Natural killer cell (primary cell): ENCODE measurements around the gene SKIL. TPM values are rescaled to one million over a fixed set of nuclear protein-coding genes. Genes with fewer than 3 reads are reported as not detected.

Experiments used
- ATAC-seq, 3 donors: fragments of 150-1000 bp in 2 of 3; fragments of 200-7000 bp in 1 of 3; cut with Tn5 transposase; 1 replicate in 1 of 3; 2 replicates in 2 of 3; pipeline ENCODE4 v1.10.0; 2021; ENCODE audit warnings: mild to moderate bottlenecking in 2 of 3, moderate library complexity in 2 of 3
- DNase-seq, 2 donors: peaks; one replicate each; pipeline versions ENCODE4 v3.0.0 to v3.0.0-alpha.2; 2013 to 2021; ENCODE audit warnings: mixed read lengths in 1 of 2
- H3K27ac ChIP-seq: one replicate; pipeline ENCODE4 v1.5.1; 2013; ENCODE audit warnings: mild to moderate bottlenecking, low read length
- H3K27me3 ChIP-seq: one replicate; pipeline ENCODE4 v1.6.1; 2013; ENCODE audit warnings: low read length; ENCODE audit not compliant: control insufficient read depth, insufficient read depth
- H3K36me3 ChIP-seq: one replicate; pipeline ENCODE4 v1.6.1; 2013; ENCODE audit warnings: low read length; ENCODE audit not compliant: control insufficient read depth, insufficient read depth
- H3K4me1 ChIP-seq: one replicate; pipeline ENCODE4 v1.6.1; 2013; ENCODE audit warnings: low read length; ENCODE audit not compliant: control insufficient read depth, insufficient read depth
- H3K4me3 ChIP-seq: one replicate; pipeline ENCODE4 v1.5.1; 2013; ENCODE audit warnings: low read length
- H3K9me3 ChIP-seq: one replicate; pipeline ENCODE4 v1.6.1; 2013; ENCODE audit warnings: low read length; ENCODE audit not compliant: control insufficient read depth, insufficient read depth
- H3K27ac Mint-ChIP-seq, 2 donors: one replicate each; pipeline ENCODE4 v1.8.0; 2022; ENCODE audit warnings: mild to moderate bottlenecking in 2 of 2, mixed read lengths in 2 of 2, moderate library complexity in 1 of 2
- H3K27me3 Mint-ChIP-seq, 2 donors: one replicate each; pipeline ENCODE4 v1.8.0; 2022; ENCODE audit warnings: low read depth in 2 of 2, mixed read lengths in 2 of 2
- H3K36me3 Mint-ChIP-seq: one replicate; pipeline ENCODE4 v1.8.0; 2022; ENCODE audit warnings: mixed read lengths
- H3K4me1 Mint-ChIP-seq, 2 donors: one replicate each; pipeline ENCODE4 v1.8.0; 2022; ENCODE audit warnings: mixed read lengths in 2 of 2
- H3K4me3 Mint-ChIP-seq: one replicate; pipeline ENCODE4 v1.8.0; 2022; ENCODE audit warnings: mild to moderate bottlenecking, moderate library complexity, mixed read lengths
- H3K9me3 Mint-ChIP-seq, 2 donors: one replicate each; pipeline ENCODE4 v1.8.0; 2022; ENCODE audit warnings: mixed read lengths in 2 of 2
- CTCF ChIP-seq: fragments of 200-600 bp; IDR thresholded peaks from one replicate; pipeline ENCODE4 v1.8.0; 2022; ENCODE audit warnings: antibody characterized with exemption
- WGBS: methylation state at CpG from one replicate; pipeline ENCODE4 v1.1.7; 2013; ENCODE audit warnings: missing lambda C conversion rate; ENCODE audit not compliant: insufficient coverage; 5-methylcytosine and 5-hydroxymethylcytosine counted together
- intact Hi-C: fragments of 100-400 bp; cut with micrococcal nuclease; formaldehyde crosslinking; loops from one replicate; pipeline ENCODE4 v1.14.2; 2022
- total RNA-seq, 4 donors: library from RNA; stranded (reverse); fragments of 120-200 nt in 1 of 4; gene quantifications; one replicate each; pipeline versions ENCODE4 v1.2.3 to v1.2.4, GENCODE V29; 2013 to 2022

The SKIL gene
- total RNA-seq, 3 donors from 2014 or later (not counting 1 experiment from before 2014, with no cell fraction given): 85.5 to 156 (median 96.3) TPM

DNA sequence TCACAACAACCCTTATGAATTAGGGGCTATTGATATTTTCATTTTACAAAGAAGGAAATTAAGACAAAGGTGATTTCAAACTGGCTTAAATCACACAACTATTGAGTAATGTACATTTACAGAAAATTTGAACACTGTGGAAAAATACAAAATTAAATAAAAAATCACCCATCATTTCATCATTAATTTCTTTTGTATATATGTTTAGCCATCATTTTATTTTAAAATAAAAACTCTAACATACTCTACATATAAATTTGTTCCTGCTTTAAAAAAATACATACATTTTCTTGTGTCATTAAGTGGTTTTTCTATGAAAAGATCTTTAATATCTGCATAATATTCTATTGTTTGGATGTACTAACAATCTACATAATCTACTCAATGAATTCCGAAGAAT is 81.3 kb downstream of the SKIL start:
- Mint-ChIP-seq H3K27me3 (peaks cover 7 to 22% of the 10 kb centered on the region in 2 donors), H3K27ac (no peak overlapping the region), H3K36me3 (no peaks in the 10 kb centered on the region), H3K4me3 (no peak overlapping the region), H3K9me3 (no peaks in the 10 kb centered on the region), H3K4me1 (no peaks in the 10 kb centered on the region)
- H3K4me3 ChIP-seq: no peak overlapping the region
- H3K4me1 ChIP-seq: no peaks in the 10 kb centered on the region
- DNase-seq: no peak
- H3K36me3 ChIP-seq: no peaks in the 10 kb centered on the region
- H3K9me3 ChIP-seq: no peaks in the 10 kb centered on the region
- no peak for ATAC-seq
- no peak for TF ChIP-seq CTCF
- H3K27ac ChIP-seq: no peak overlapping the region
- no CpG with 5 or more reads among the region's 1 CpG for WGBS
- H3K27me3 ChIP-seq: no peaks in the 10 kb centered on the region
- intact Hi-C loops: no loop called here

GRCh38 chr3:170440344-170440743 is 82.8 kb downstream of the SKIL start:
- H3K36me3 Mint-ChIP-seq: no peaks in the 10 kb centered on the region
- no peak for ATAC-seq
- intact Hi-C loops: no loop called here

GRCh38 chr3:170441412-170441811 is 83.9 kb downstream of the SKIL start:
- H3K36me3 ChIP-seq: no peaks in the 10 kb centered on the region
- 65% methylated on average over 3 of the region's 4 CpGs for WGBS
- DNase-seq: no peak
- no peaks in the 10 kb centered on the region for H3K27me3 ChIP-seq
- Mint-ChIP-seq H3K9me3 (no peaks in the 10 kb centered on the region), H3K27me3 (peaks cover 7 to 22% of the 10 kb centered on the region in 2 donors), H3K4me1 (no peaks in the 10 kb centered on the region), H3K27ac (no peak overlapping the region), H3K36me3 (no peaks in the 10 kb centered on the region), H3K4me3 (no peak overlapping the region)
- H3K9me3 ChIP-seq: no peaks in the 10 kb centered on the region
- no peak overlapping the region for H3K27ac ChIP-seq
- ATAC-seq: no peak
- TF ChIP-seq CTCF: no peak
- H3K4me1 ChIP-seq: no peaks in the 10 kb centered on the region
- H3K4me3 ChIP-seq: no peak overlapping the region
- intact Hi-C loops: no loop called here

More at GRCh38 chr3:170440344-170440743, 82.8 kb downstream of the SKIL start:
- Mint-ChIP-seq H3K4me3 (no peak overlapping the region), H3K27me3 (peaks cover 7 to 22% of the 10 kb centered on the region in 2 donors), H3K9me3 (no peaks in the 10 kb centered on the region), H3K27ac (no peak overlapping the region), H3K4me1 (no peaks in the 10 kb centered on the region)
- Histone ChIP-seq H3K4me1 (no peaks in the 10 kb centered on the region), H3K27me3 (no peaks in the 10 kb centered on the region), H3K36me3 (no peaks in the 10 kb centered on the region), H3K4me3 (no peak overlapping the region), H3K9me3 (no peaks in the 10 kb centered on the region), H3K27ac (no peak overlapping the region)
- TF ChIP-seq CTCF: no peak
- WGBS: 68% methylated on average over 2 of the region's 2 CpGs
- no peak for DNase-seq

DNA sequence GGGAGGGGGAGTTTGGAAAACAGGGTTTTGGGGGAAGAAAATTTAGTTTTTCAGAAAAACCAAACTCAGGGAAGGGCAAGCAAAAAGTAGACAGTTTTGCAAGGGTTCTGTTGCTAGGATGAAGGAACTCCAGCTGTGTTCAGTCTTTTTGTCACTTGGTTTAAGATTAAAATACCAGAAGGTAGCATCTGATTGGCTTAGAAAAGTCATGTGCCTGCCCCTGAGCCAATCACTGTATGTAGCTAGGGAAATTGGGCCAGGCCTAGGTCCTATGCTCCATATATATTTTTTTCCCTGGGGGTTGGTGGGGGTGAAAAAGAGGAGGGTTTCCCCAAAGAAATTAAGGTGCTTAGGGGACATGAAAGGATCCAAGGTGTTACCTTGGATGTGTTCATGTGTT is 85.4 kb downstream of the SKIL start:
- ATAC-seq (no peak), DNase-seq (no peak)
- no peaks in the 10 kb centered on the region for H3K36me3 Mint-ChIP-seq
- no peaks in the 10 kb centered on the region for H3K27me3 ChIP-seq
- no peak for TF ChIP-seq CTCF
- no peaks in the 10 kb centered on the region for H3K4me1 Mint-ChIP-seq
- no peaks in the 10 kb centered on the region for H3K36me3 ChIP-seq
- no peak overlapping the region for H3K4me3 ChIP-seq
- no peak overlapping the region for H3K4me3 Mint-ChIP-seq
- H3K9me3 ChIP-seq: no peaks in the 10 kb centered on the region
- no peaks in the 10 kb centered on the region for H3K9me3 Mint-ChIP-seq
- H3K27ac ChIP-seq: no peak overlapping the region
- intact Hi-C loops: no loop called here
- H3K27me3 Mint-ChIP-seq: peaks cover 7 to 22% of the 10 kb centered on the region in 2 donors
- H3K27ac Mint-ChIP-seq: no peak overlapping the region
- H3K4me1 ChIP-seq: no peaks in the 10 kb centered on the region
